HG02885 (cell line): ENCODE results near the gene TRIM43.
"Not testable (repeated sequence)": the region's sequence is repeated elsewhere in the genome, so short reads cannot be mapped to it uniquely, and the experiment has no call there.

ENCODE experiments used
- ATAC-seq: cut with Tn5 transposase; IDR thresholded peaks from one replicate; pipeline ENCODE4 v1.9.1; 2021; ENCODE audit warnings: mild to moderate bottlenecking; ENCODE audit not compliant: unreplicated experiment, poor library complexity

The TRIM43 gene

GRCh38 chr2:95591701-95592100 lies at the start of gene TRIM43:
TSS of gene TRIM43 (plus strand) at chr2:95592001. CDS start at chr2:95594024, 2,023 bp downstream.
- ATAC-seq, result not testable (repeated sequence)

- ATAC-seq, result no peak
Measured at GRCh38 chr2:95551055-95551568, 40.7 kb upstream of the TRIM43 start.

GRCh38 chr2:95552911-95553310 lies 38.9 kb upstream of the TRIM43 start:
- peak; percentile 71 for ATAC-seq

- no peak for ATAC-seq
Measured at GRCh38 chr2:95569170-95569569, 22.6 kb upstream of the TRIM43 start.

- no peak for ATAC-seq
Measured at GRCh38 chr2:95573866-95574265, 17.9 kb upstream of the TRIM43 start.

GRCh38 chr2:95574506-95574905 lies 17.3 kb upstream of the TRIM43 start:
- no peak for ATAC-seq

- no peak for ATAC-seq
Measured at GRCh38 chr2:95575857-95576256, 15.9 kb upstream of the TRIM43 start.

GRCh38 chr2:95578539-95578938 lies 13.3 kb upstream of the TRIM43 start:
- ATAC-seq, result no peak

- not testable (repeated sequence) for ATAC-seq
Measured at GRCh38 chr2:95583545-95583944, 8.3 kb upstream of the TRIM43 start.

- not testable (repeated sequence) for ATAC-seq
Measured at GRCh38 chr2:95584321-95584720, 7.5 kb upstream of the TRIM43 start.

GRCh38 chr2:95589777-95590536 lies 1.8 kb upstream of the TRIM43 start:
- ATAC-seq, result not testable (repeated sequence)

- not testable (repeated sequence) for ATAC-seq
Measured at GRCh38 chr2:95592973-95593372, 1.2 kb downstream of the TRIM43 start.

GRCh38 chr2:95595012-95595411 lies 3.2 kb downstream of the TRIM43 start:
- ATAC-seq, result not testable (repeated sequence)

GRCh38 chr2:95601301-95601700 lies 9.5 kb downstream of the TRIM43 start:
- not testable (repeated sequence) for ATAC-seq

GRCh38 chr2:95602146-95602545 lies 10.3 kb downstream of the TRIM43 start:
- not testable (repeated sequence) for ATAC-seq

GRCh38 chr2:95608356-95608755 lies 16.6 kb downstream of the TRIM43 start:
- not testable (repeated sequence) for ATAC-seq

GRCh38 chr2:95609764-95610163 lies 18.0 kb downstream of the TRIM43 start:
- not testable (repeated sequence) for ATAC-seq

GRCh38 chr2:95613048-95613447 lies 21.2 kb downstream of the TRIM43 start:
- not testable (repeated sequence) for ATAC-seq

- not testable (repeated sequence) for ATAC-seq
Measured at GRCh38 chr2:95622728-95623127, 30.9 kb downstream of the TRIM43 start.

GRCh38 chr2:95630987-95631386 lies 39.2 kb downstream of the TRIM43 start:
- not testable (repeated sequence) for ATAC-seq

- ATAC-seq, result not testable (repeated sequence)
Measured at GRCh38 chr2:95633626-95634259, 41.9 kb downstream of the TRIM43 start.
